Left forelimb (tissue), 1 donor: Measurements from ENCODE around the gene PCLO.

Experiments
- DNase-seq: peaks from one replicate; pipeline ENCODE4 v3.0.0-alpha.2; 2018; ENCODE audit warnings: low spot score

PCLO gene, protein sequence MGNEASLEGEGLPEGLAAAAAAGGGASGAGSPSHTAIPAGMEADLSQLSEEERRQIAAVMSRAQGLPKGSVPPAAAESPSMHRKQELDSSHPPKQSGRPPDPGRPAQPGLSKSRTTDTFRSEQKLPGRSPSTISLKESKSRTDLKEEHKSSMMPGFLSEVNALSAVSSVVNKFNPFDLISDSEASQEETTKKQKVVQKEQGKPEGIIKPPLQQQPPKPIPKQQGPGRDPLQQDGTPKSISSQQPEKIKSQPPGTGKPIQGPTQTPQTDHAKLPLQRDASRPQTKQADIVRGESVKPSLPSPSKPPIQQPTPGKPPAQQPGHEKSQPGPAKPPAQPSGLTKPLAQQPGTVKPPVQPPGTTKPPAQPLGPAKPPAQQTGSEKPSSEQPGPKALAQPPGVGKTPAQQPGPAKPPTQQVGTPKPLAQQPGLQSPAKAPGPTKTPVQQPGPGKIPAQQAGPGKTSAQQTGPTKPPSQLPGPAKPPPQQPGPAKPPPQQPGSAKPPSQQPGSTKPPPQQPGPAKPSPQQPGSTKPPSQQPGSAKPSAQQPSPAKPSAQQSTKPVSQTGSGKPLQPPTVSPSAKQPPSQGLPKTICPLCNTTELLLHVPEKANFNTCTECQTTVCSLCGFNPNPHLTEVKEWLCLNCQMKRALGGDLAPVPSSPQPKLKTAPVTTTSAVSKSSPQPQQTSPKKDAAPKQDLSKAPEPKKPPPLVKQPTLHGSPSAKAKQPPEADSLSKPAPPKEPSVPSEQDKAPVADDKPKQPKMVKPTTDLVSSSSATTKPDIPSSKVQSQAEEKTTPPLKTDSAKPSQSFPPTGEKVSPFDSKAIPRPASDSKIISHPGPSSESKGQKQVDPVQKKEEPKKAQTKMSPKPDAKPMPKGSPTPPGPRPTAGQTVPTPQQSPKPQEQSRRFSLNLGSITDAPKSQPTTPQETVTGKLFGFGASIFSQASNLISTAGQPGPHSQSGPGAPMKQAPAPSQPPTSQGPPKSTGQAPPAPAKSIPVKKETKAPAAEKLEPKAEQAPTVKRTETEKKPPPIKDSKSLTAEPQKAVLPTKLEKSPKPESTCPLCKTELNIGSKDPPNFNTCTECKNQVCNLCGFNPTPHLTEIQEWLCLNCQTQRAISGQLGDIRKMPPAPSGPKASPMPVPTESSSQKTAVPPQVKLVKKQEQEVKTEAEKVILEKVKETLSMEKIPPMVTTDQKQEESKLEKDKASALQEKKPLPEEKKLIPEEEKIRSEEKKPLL (N-terminal part only)

DNA sequence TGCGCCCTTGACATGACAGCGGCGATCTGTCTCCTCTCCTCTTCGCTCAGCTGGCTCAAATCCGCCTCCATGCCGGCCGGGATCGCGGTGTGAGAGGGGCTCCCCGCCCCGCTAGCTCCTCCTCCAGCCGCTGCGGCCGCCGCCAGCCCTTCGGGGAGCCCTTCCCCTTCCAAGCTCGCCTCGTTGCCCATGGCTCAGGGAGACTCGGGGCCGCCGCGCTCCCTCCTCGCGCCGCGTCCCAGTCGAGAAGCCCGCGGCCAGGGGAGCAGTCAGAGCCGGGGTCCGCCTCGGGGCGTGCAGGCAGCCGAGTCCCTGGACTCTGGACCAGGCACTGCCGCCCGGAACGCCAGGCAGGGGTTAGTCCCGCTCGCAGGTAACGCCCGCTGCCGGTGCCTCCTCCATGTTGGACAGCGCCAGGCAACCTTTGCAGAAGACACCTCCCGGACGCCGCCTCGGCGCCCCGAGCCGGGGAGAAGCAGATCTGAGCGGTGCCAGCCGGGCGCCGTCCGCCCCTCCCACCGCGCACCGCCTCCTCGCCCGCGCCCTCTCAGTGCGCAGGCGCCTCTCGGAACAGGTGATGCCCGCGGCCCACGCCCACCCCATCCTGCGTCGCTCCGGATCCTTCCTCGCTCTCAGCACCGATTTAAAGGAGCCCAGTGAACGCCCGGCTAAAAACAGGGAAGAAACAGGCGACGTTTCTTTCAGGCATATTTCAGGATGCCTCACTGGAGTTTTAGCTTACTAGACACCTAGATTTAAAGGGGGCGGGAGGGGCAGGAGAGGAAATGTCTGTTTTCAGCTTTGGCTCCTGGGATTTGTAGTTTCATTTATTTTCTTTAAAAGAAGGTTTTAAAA lies at the start of gene PCLO:
PCLO (minus strand) TSS at position 483 of the 855 bp plus-strand sequence; CDS start at position 191, 292 bp downstream.
- DNase-seq, result peak; percentile 70

DNA sequence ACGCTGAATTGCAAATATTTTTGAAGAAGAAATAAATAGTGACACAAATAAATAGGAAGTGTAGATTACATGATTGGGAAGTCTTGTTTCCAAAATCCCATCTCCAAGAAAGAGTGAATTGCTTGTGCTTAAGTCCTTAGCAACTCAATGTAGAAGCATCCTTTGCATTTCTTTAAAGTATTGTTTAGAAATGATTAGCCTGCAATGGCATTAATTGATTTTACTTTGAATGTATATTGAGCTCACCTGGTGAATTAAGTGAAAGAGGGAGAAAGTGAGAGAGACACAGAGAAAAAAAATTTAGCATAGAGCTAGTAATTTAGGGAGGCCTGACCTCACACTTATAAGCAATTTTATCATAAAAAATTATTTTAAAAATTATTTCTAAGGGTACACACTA lies 49.0 kb upstream of the PCLO start:
- DNase-seq, result no peak

DNA sequence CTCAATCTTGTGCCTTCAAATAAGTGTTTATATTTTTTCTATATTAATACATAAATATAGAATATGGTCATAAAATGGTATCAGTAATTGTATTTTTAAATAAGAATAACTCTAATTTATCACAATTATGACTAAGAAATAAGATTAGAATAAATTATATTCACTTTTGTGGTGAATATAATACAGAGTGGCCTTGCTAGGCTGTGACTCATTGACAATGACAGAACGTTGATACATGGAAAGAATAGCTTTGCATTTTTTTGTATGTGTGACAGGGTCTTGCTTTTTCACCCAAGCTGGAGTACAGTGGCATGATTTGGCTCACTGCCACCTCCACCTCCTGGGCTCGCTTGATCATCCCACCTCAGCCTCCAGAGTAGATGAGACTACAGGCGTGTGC lies 47.8 kb upstream of the PCLO start:
- DNase-seq, result no peak

DNA sequence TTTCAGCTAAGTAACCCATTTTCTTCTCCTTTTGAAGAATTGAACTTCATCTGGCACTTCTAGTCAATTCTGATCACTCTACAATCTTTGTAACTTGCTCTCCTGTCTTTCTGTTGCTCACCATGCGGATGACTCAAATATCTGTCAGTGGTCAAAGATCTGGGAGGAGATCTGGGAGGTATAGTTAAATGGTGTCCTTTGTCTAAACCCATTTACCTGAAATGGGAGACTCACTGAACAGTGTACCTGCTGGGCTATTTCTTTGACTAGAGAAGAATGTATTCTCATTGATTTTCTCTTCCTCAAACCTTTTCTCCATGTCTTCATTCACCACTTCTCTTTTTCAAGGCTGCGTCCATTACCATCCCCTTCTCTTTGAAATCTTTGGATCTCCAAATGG lies 42.0 kb upstream of the PCLO start:
- DNase-seq, result no peak

DNA sequence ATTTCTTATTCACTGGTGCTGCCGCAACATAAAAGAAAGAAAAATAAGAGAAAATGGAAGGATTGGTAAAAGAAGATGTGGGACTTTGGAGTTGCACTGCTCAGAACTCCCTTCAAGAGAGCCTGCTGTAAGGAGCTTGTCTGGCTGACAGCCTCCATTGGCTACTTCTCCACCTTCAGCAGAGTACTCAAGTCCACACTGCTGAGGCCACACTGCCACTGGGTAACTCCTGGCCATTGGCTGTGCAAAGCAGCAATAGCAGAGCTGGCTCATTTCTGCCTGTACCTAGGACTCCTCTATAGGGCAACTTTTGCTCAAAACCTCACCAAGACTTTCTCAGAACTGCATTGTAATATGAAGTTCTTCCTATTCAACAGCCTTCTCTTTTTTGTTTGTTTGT lies 38.7 kb upstream of the PCLO start:
- no peak for DNase-seq

DNA sequence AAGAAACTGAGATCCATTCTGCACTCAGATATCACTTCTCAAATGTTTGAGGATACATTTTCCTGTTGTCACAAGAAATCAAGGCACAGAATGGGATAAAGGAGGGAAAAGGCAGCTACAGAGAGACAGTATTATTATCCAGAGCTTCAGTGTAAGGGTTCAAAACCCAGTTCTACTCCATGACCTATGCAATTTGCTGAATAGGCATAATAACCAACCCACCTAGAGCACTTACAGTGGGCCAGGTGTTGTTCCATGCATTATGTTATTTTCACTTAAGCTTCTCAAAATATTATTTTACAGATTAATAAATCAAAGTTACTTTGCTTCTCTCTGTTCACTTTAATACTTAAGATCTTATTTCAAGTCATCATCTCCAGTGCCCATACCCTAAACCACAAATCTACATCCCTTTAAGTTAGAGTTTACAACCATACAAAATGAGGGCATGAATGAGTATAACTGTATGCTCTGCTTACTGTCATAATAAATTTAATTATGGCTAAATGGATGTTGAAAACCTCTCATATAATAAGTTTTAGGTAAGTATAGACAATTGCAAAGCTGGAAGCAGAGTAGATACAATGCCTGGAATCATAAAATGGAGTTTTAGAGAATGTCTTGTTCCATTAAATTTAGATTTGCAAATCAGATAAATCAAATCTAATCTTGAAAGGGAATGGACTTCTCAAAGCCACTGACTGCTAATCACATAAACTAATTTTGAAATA lies 28.1 kb upstream of the PCLO start:
- DNase-seq, result no peak

DNA sequence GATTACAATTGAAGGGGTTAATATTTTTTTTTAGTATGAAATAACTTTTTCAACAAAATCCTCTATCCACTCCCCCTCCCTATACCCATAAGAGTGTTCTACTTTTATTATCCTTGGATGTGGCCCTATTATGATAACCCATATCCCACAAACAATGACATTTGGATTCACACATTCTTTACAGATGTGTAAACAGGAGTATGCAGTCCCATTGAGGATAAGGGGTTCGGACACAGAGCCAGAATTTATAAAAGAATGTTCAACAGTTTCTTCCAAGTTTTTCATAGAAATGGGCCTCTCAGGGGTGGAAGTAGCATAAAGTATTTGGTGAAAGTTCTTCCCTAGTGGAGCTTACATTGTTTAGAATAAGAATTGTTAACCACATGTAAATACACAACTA lies 16.1 kb upstream of the PCLO start:
- DNase-seq, result no peak

DNA sequence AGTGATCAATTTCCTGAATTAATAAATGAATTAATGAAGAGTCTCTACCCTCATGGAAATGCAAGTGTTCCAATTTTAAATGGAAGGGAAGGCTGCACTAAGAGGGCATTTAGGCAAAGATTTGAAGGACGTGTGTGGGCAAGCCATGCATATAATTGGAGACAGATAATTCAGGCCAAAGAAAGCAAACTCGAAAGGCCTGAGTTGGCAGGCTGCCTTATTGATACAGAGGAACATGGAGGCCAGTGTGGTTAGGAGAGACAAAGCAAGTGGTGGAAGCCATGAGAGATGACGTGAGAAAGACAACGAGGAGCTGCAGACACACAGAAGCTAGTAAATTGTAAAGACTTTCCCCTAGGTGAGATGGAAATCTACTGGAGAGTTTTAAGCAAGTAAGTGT lies 15.4 kb upstream of the PCLO start:
- DNase-seq, result no peak

DNA sequence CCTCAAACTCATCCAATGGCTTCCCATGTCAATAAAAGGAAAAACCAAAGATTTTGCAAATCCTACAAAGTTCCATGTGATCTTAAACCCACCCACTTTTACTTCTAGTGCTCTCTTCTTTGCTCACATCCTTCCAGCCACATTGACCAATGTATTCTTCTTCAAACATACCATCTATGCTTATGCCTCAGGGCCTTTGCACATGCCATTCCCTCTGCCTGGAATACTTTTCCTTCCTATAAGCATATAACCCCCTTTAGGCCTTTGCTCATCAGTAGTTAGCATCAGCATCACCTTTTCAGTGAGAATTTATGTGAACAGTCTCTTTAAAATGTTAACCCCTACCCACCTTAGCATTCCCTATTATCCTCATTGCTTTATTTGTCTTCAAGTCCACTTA lies 11.0 kb upstream of the PCLO start:
- no peak for DNase-seq

DNA sequence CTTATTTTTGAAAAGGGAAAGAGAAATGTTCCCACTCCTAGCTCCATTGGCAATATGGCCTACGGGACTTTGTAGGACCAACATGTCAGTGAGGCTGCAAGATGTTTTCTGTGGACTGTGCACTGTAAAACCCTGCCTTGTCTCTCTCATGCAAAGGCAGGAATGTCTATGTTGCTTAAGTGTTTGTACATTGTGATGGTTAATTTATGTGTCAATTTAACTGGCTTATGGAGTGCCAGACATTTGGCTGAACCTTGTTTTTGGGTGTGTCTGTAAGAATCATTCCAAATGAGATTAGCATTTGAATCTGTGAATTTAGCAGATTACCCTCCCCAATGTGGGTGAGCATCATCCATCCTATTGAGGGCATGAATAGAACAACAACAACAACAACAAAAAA lies 4.1 kb upstream of the PCLO start:
- DNase-seq, result no peak

DNA sequence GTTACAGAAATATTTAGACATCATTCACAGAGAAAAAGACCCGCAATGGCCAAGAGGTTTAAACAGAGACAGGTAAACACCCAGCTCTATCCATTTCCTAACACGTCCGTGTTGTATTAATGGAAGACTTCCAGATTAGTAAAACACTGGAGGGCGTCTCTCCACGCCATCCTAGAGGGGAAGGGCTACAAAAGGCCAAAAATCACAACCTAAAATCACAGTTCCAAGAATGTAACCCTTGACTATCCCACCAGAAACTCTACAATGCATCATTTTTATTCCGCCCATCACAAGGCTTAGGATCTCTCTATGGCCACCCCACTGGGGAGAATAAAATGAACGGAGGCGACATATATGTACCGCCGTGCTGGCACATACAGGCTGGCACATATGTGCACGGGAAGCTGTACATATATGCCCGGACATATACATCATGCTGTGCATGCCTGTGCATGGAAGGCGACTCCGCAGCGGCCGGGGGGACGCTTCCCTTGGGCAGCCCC lies 734 bp downstream of the PCLO start:
- no peak for DNase-seq

DNA sequence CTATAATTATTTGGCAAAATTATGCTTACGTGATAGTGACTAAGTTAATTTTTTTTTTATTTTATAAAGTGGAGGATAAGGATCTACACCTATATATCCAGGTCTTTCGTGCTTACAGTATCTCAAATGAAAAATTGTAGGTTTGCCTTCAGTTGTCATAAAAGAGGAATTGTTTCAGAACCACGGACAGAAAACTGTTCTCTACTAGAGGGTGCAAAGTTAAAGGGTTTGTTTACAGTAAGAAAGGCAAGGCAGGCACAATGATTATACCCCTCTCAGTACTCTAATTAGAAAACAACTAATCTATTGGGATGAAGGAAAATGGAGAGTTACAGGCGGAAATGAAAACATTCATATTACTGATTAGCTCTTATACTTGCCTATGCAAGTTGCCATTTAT lies 1.5 kb downstream of the PCLO start:
- DNase-seq, result no peak

DNA sequence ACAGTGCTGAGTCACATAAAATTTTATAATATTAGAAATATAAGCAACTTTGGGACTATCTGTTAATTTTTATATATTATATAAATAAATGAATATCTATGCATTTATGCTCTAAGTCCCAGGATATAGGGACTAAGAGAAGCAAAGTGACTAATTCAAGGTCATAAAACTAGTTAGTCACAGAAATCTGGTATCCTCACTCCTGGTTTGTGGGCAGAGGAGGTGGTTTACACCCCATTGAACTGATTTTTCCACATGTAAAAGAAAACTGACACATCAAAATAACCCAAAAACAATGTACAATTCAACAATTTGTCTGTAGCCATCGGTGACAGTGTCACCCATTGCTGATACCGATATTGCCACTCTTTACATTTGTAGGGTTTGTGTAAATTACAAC lies 3.0 kb downstream of the PCLO start:
- no peak for DNase-seq

DNA sequence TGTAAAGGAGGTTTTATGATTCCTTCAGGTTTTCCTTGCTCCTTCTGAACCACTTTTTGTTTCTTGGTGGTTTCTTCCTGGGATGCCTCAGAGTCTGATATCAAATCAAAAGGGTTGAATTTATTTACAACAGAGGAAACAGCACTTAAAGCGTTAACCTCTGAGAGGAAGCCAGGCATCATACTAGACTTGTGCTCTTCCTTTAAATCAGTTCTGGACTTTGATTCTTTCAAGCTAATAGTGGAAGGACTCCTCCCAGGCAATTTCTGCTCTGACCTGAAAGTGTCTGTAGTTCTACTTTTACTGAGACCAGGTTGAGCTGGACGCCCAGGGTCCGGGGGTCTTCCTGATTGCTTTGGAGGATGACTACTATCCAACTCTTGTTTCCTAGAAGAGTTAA lies 6.7 kb downstream of the PCLO start:
- no peak for DNase-seq

DNA sequence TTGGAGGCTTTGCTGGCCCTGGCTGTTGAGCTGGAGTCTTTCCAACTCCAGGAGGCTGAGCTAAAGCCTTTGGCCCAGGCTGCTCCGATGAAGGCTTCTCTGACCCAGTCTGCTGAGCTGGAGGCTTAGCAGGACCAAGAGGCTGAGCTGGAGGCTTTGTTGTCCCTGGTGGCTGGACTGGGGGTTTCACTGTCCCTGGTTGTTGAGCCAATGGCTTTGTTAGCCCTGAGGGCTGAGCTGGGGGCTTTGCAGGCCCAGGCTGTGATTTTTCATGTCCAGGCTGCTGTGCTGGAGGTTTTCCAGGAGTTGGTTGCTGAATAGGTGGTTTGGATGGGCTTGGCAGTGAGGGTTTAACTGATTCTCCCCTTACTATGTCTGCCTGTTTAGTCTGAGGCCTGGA lies 7.3 kb downstream of the PCLO start:
- DNase-seq, result no peak

DNA sequence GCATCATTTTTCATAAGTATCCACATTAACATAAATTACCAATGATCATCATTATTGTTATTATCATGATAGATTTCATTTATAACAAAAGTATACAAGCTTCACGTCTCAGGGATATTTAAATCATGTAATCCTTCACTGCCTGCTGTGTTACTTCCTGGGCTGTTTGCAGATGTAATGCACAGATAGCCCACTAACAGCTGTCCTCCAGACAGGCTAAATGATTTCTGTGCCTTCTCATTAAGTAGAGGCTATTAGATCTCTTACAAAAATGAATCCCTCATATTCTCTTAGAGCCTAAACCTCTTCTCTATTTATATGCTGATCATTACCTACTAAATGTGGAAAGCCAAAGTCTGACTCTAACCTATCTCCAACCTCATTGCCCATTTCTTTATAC lies 9.3 kb downstream of the PCLO start:
- DNase-seq, result no peak

DNA sequence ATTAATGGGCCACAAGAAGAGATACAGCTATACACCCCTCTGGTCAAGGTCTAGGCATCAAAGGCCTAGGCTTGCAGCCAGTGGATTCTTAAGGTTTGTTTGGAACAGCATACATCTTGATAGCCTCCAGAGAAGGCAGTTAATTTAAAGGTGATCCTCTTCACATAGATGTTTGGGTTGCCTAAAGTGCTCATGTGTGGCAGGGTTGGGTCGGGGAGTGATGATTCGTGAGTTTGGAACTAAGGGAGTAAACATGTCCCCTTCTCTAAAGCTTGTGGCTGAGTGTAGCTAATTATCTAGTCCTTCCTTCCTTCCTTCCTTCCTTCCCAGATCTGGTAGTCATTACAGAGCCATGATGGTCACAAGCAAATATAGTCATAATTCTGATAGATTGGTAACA lies 12.4 kb downstream of the PCLO start:
- no peak for DNase-seq

DNA sequence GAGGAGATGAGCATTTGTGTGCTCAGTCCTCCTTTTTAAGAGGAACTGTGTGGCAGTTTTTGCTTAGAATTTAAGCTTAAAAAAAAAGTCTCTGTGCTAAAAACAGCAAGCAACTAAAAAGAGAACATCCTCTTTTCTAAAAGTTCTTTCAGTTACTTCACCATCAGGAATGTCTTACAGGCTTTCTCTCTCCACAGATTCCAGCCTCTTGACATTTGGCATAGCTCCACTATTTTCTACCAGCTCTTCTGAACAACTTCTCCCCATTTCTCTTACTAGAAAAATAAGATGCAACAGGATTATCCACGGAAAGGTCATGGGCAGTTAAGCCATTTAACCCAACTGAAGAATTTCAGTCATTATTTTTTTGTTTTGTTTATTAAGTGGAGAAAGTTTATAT lies 13.2 kb downstream of the PCLO start:
- no peak for DNase-seq

DNA sequence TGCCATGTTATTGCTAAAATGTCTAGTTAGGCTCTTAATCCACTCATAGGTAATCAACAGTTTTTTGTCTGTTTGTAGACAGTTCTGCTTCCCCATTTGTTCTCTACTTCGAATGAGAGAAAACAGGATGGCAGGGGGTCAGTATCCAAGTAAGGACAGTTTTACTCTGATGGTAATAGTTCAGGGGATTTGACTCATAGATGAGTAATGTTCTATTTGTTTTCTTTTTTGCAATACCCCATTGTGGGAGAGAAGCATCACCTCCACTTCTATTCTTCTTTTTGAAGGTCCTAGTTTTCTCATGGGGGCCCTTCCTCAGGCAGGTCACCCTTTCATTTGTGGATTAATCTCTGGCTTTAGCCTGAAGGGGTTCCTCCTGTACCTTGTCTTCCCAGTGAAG lies 13.9 kb downstream of the PCLO start:
- no peak for DNase-seq

DNA sequence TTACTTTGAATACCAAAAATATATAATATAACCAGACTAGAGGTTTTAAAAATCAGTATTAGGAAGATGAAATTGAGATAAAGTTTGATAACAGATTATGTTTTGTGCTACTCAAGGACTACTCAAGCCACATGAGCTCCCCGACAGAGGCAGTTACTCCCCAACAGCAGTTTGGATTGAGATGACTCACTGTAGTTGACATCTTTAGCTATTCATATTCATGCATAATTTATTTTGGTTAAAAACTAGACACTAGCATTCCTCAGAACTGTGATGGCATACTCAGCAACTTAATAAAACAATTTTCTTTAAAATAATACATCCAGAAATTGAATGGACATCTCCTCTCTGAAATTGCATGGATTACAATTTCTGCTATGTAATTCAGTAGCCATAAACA lies 19.6 kb downstream of the PCLO start:
- DNase-seq, result no peak

DNA sequence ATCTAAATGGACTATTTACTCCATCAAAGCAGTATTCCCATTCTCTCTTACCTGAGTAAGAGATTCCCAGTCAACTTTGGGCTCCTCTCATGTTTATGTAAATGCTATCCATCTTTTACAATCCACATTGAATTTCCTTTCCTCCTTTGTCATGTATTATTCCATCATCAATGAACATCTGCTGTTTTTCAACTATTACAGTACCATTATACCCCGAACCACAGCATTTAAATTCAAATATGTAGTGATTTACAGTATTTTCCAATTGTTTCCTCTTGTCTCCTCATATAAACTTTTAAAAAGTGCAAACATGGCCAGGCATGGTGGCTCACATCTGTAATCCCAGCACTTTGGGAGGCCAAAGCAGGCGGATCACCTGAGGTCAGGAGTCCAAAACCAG lies 20.3 kb downstream of the PCLO start:
- DNase-seq, result no peak
